HL-60 (cell line): ENCODE measurements around the gene SECISBP2L.

Experiments used
- CTCF ChIP-seq: IDR thresholded peaks from one replicate; pipeline ENCODE4 v1.5.1; 2011; ENCODE audit warnings: low read length, control low read depth, inconsistent platforms; ENCODE audit not compliant: insufficient read depth
- GABPA ChIP-seq: IDR thresholded peaks from 2 replicates; pipeline ENCODE4 v1.6.1; 2012; ENCODE audit warnings: low read depth
- POLR2AphosphoS5 ChIP-seq: IDR thresholded peaks from 2 replicates; pipeline ENCODE4 v1.6.1; 2012; ENCODE audit warnings: low read depth
- REST ChIP-seq: IDR thresholded peaks from 2 replicates; pipeline ENCODE4 v1.6.1; 2012; ENCODE audit warnings: low read depth; ENCODE audit not compliant: insufficient replicate concordance

GRCh38 chr15:48983300-48983699 lies 62.9 kb downstream of the SECISBP2L start:
- TF ChIP-seq REST (no peak), CTCF (no peak), POLR2AphosphoS5 (no peak), GABPA (no peak)
